Measurements from ENCODE around the gene RBBP4.

DNA sequence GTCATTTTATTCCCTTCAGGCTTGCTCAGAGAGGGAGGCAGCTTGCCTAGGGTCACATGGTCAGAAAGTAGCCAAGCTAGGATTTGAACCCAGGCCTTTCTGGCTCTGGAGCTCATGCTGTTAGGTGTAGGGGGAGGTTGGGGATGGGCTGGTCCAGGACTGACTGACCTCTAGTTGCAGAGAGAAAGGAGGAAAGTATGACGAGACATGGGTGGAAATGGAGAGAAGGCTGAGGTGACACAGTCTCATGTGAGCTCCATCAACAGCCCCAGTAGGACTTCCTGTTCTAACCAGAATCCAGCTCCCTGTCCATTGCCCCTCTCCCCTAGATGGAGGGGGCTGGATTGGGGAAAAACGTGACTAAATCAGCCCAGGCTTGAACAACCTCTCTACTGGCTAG, 67.0 kb downstream of the RBBP4 start:
- TF ChIP-seq, protein P1, sequence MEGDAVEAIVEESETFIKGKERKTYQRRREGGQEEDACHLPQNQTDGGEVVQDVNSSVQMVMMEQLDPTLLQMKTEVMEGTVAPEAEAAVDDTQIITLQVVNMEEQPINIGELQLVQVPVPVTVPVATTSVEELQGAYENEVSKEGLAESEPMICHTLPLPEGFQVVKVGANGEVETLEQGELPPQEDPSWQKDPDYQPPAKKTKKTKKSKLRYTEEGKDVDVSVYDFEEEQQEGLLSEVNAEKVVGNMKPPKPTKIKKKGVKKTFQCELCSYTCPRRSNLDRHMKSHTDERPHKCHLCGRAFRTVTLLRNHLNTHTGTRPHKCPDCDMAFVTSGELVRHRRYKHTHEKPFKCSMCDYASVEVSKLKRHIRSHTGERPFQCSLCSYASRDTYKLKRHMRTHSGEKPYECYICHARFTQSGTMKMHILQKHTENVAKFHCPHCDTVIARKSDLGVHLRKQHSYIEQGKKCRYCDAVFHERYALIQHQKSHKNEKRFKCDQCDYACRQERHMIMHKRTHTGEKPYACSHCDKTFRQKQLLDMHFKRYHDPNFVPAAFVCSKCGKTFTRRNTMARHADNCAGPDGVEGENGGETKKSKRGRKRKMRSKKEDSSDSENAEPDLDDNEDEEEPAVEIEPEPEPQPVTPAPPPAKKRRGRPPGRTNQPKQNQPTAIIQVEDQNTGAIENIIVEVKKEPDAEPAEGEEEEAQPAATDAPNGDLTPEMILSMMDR (IDR thresholded peaks at IDR 0.05 in 4 of 5, conservative IDR thresholded peaks at IDR 0.05 in 1 of 5), result no peak
- TF ChIP-seq POLR2A (IDR thresholded peaks at IDR 0.05), result no peak

All from gastrocnemius medialis (tissue), 4 donors.